PC-9 (cell line): Measurements from ENCODE around the gene SLC24A1. TPM values are rescaled to one million over a fixed set of nuclear protein-coding genes. Genes with fewer than 3 reads are reported as not detected.
"Not testable (repeated sequence)": the region's sequence is repeated elsewhere in the genome, so short reads cannot be mapped to it uniquely, and the experiment has no call there.

Experiments used
- BruUV-seq: library from RNA; stranded (reverse); fragments of 400-500 nt; replicated peaks from 2 replicates; lab custom pipeline; 2021; lab: Mats Ljungman, UMichigan
- CTCF ChIA-PET: fragments of 300-600 bp; sonication (Branson Sonifier 250); formaldehyde crosslinking; loops from one replicate; lab custom pipeline; 2022; ENCODE audit warnings: antibody characterized with exemption; lab: Charles Lee
- POLR2A ChIA-PET: fragments of 300-600 bp; sonication (Branson Sonifier 250); formaldehyde crosslinking; loops from one replicate; lab custom pipeline; 2022; ENCODE audit warnings: antibody characterized with exemption; ENCODE audit not compliant: unreplicated experiment; lab: Charles Lee
- DNase-seq, 2 experiments: peaks; one replicate each; pipeline versions ENCODE4 v3.0.0 to v3.0.0-alpha.2; 2015 to 2022; ENCODE audit warnings: mixed read lengths in 1 of 2
- H2AFZ ChIP-seq: fragments of 200-600 bp; sonication (generic); 2 replicates; pipeline ENCODE4 v1.8.1; 2017; ENCODE audit warnings: antibody characterized with exemption
- H3F3A ChIP-seq: fragments of 200-600 bp; sonication (generic); 2 replicates; pipeline ENCODE4 v1.8.1; 2017; ENCODE audit warnings: antibody characterized with exemption, mild to moderate bottlenecking, low read depth; ENCODE audit not compliant: insufficient read depth
- H3K27ac ChIP-seq: fragments of 200-600 bp; sonication (generic); 2 replicates; pipeline ENCODE4 v1.6.1; 2016; ENCODE audit warnings: mixed run types
- H3K27me3 ChIP-seq: fragments of 200-600 bp; sonication (generic); 2 replicates; pipeline ENCODE4 v1.6.1; 2016; ENCODE audit warnings: low read depth, mixed run types; ENCODE audit not compliant: insufficient read depth
- H3K36me3 ChIP-seq: fragments of 200-600 bp; sonication (generic); 2 replicates; pipeline ENCODE4 v1.6.1; 2016; ENCODE audit warnings: low read depth, mixed run types
- H3K4me1 ChIP-seq: fragments of 200-600 bp; sonication (generic); replicated peaks from 2 replicates; pipeline ENCODE4 v1.6.1; 2016; ENCODE audit warnings: mixed run types; ENCODE audit not compliant: insufficient read depth
- H3K4me2 ChIP-seq: fragments of 200-600 bp; sonication (generic); 2 replicates; pipeline ENCODE4 v1.6.1; 2017; ENCODE audit warnings: mixed run types
- H3K4me3 ChIP-seq: fragments of 200-600 bp; sonication (generic); 2 replicates; pipeline ENCODE4 v1.6.1; 2016; ENCODE audit warnings: mixed run types
- H3K79me2 ChIP-seq: fragments of 200-600 bp; sonication (generic); 2 replicates; pipeline ENCODE4 v1.6.1; 2017; ENCODE audit warnings: low read depth, mixed run types
- H3K9me2 ChIP-seq: fragments of 200-600 bp; sonication (generic); 2 replicates; pipeline ENCODE4 v1.8.1; 2017; ENCODE audit warnings: mild to moderate bottlenecking; ENCODE audit not compliant: insufficient read depth
- H3K9me3 ChIP-seq: fragments of 200-600 bp; sonication (generic); 2 replicates; pipeline ENCODE4 v1.8.1; 2016; ENCODE audit warnings: low read depth; ENCODE audit not compliant: insufficient read depth
- H4K20me1 ChIP-seq: fragments of 200-600 bp; sonication (generic); 2 replicates; pipeline ENCODE4 v1.8.1; 2017; ENCODE audit not compliant: insufficient read depth
- EZH2 ChIP-seq: fragments of 200-600 bp; sonication (generic); IDR thresholded peaks from 2 replicates; pipeline ENCODE4 v1.8.0; 2017; ENCODE audit warnings: antibody characterized with exemption, low read depth
- intact Hi-C: fragments of 100-400 bp; cut with micrococcal nuclease; formaldehyde crosslinking; loops from one replicate; pipeline ENCODE4 v1.10.0; 2022; ENCODE audit not compliant: unreplicated experiment
- total RNA-seq: library from RNA; stranded (reverse); gene quantifications from 2 replicates; pipeline ENCODE4 v1.2.3, GENCODE V29; 2021
- TF ChIP-seq, protein P1 (sequence below): fragments of 200-600 bp; sonication (generic); conservative IDR thresholded peaks from 2 replicates; pipeline ENCODE4 v1.6.1; 2017; ENCODE audit warnings: mixed run types, antibody characterized with exemption, mild to moderate bottlenecking, moderate library complexity

Gene SLC24A1
- total RNA-seq, 1 experiment from 2014 or later = 22.5 TPM

DNA sequence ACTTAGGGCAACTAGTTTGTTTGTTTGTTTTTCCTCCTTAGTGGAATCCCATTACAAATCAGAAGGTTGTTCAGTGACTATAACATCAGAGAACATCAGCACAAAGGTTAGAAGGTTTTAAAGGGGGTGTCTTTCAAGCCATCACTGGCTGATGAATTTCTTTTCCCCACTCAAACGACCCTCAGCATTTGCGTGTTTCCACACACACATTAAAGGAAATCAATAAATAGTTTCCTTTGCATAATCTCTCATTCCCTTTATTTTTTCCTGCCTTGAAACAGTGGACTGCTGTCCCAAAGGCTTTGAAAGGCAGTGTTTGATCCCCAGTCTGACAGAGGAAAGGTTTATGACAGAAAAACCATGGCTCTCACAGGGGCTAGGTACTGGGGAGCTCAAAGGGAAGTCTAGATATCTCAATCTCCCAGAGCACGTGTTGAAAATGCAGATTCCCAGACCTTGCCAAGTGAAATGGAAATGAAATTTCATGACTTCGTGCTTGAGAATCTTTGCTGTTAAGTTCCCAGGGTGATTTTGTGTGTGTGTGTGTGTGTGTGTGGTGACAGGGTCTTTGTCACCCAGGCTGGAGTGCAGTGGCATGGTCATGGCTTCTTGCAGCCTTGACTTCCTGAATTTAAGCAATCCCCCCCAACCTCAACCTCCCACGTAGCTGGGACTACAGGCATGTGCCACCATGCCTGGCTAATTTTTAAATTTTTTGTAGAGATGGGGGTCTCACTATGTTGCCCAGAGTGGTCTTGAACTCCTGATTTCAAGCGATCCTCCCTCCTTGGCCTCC is 8.6 kb upstream of the SLC24A1 start:
- DNase-seq = no peak
- H3F3A ChIP-seq = peaks cover 5% of the 10 kb centered on the region; the same call in 1 of the 2 replicates
- H3K4me2 ChIP-seq = peak overlapping the region; percentile 97; the same call in 1 of the 2 replicates
- no peak overlapping the region for H2AFZ ChIP-seq
- ChIA-PET POLR2A (no interaction called here), CTCF (no interaction called here)
- intact Hi-C loops = loop anchor here (10.0 kb wide), 2 partner anchors 682 to 882 kb away; partner anchors contain the start of genes DIS3L and SNAPC5
- no peaks in the 10 kb centered on the region for H3K9me3 ChIP-seq
- H3K27me3 ChIP-seq = no peaks in the 10 kb centered on the region
- peaks cover 21% of the 10 kb centered on the region for H3K4me1 ChIP-seq
- H3K4me3 ChIP-seq = no peak overlapping the region
- no peak overlapping the region for H3K27ac ChIP-seq
- BruUV-seq = no TSS peak
- H3K9me2 ChIP-seq = no peaks in the 10 kb centered on the region
- TF ChIP-seq, protein P1, sequence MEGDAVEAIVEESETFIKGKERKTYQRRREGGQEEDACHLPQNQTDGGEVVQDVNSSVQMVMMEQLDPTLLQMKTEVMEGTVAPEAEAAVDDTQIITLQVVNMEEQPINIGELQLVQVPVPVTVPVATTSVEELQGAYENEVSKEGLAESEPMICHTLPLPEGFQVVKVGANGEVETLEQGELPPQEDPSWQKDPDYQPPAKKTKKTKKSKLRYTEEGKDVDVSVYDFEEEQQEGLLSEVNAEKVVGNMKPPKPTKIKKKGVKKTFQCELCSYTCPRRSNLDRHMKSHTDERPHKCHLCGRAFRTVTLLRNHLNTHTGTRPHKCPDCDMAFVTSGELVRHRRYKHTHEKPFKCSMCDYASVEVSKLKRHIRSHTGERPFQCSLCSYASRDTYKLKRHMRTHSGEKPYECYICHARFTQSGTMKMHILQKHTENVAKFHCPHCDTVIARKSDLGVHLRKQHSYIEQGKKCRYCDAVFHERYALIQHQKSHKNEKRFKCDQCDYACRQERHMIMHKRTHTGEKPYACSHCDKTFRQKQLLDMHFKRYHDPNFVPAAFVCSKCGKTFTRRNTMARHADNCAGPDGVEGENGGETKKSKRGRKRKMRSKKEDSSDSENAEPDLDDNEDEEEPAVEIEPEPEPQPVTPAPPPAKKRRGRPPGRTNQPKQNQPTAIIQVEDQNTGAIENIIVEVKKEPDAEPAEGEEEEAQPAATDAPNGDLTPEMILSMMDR = no peak
- TF ChIP-seq EZH2 = no peak
- no peaks in the 10 kb centered on the region for H3K36me3 ChIP-seq
- peaks cover 24% of the 10 kb centered on the region for H3K79me2 ChIP-seq
- H4K20me1 ChIP-seq = no peaks in the 10 kb centered on the region

DNA sequence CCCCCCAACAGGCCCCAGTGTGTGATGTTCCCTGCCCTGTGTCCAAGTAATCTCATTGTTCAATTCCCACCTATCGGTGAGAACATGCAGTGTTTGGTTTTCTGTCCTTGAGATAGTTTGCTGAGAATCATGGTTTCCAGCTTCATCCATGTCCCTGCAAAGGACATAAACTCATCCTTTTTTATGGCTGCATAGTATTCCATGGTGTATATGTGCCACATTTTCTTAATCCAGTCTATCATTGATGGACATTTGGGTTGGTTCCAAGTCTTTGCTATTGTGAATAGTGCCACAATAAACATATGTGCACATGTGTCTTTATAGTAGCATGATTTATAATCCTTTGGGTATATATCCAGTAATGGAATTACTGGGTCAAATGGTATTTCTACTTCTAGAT is 5.9 kb upstream of the SLC24A1 start:
- DNase-seq, CTCF ChIA-PET, H3K4me2 ChIP-seq, H2AFZ ChIP-seq, H3F3A ChIP-seq, H3K27me3 ChIP-seq, H3K4me3 ChIP-seq, H3K36me3 ChIP-seq, H3K9me2 ChIP-seq, H3K9me3 ChIP-seq, H3K27ac ChIP-seq, POLR2A ChIA-PET, H3K79me2 ChIP-seq, H4K20me1 ChIP-seq, BruUV-seq: not testable (repeated sequence)
- intact Hi-C loops = loop anchor here (10.0 kb wide), 2 partner anchors 679 to 879 kb away; partner anchors contain the start of genes DIS3L and SNAPC5
- H3K4me1 ChIP-seq = peaks cover 13% of the 10 kb centered on the region

- Histone ChIP-seq H3K4me1 (no peaks in the 10 kb centered on the region), H2AFZ (no peak overlapping the region), H3K9me3 (no peaks in the 10 kb centered on the region), H3K9me2 (no peaks in the 10 kb centered on the region), H3K4me2 (no peak overlapping the region), H3K36me3 (no peaks in the 10 kb centered on the region), H4K20me1 (no peaks in the 10 kb centered on the region), H3F3A (no peaks in the 10 kb centered on the region), H3K27me3 (no peaks in the 10 kb centered on the region), H3K27ac (no peak overlapping the region), H3K4me3 (no peak overlapping the region), H3K79me2 (no peaks in the 10 kb centered on the region)
- no peak for TF ChIP-seq EZH2
- TF ChIP-seq, protein P1 = no peak
- no peak for DNase-seq
- ChIA-PET CTCF (no interaction called here), POLR2A (no interaction called here)
- intact Hi-C loops = loop anchor here (10.0 kb wide), 2 partner anchors 676 to 876 kb away; partner anchors contain the start of genes DIS3L and SNAPC5
- no TSS peak for BruUV-seq
These were observed 3.1 kb upstream of the SLC24A1 start for GRCh38 chr15:65618560-65619109.
